ENCODE data around the gene SOCS6.

Gene SOCS6

DNA sequence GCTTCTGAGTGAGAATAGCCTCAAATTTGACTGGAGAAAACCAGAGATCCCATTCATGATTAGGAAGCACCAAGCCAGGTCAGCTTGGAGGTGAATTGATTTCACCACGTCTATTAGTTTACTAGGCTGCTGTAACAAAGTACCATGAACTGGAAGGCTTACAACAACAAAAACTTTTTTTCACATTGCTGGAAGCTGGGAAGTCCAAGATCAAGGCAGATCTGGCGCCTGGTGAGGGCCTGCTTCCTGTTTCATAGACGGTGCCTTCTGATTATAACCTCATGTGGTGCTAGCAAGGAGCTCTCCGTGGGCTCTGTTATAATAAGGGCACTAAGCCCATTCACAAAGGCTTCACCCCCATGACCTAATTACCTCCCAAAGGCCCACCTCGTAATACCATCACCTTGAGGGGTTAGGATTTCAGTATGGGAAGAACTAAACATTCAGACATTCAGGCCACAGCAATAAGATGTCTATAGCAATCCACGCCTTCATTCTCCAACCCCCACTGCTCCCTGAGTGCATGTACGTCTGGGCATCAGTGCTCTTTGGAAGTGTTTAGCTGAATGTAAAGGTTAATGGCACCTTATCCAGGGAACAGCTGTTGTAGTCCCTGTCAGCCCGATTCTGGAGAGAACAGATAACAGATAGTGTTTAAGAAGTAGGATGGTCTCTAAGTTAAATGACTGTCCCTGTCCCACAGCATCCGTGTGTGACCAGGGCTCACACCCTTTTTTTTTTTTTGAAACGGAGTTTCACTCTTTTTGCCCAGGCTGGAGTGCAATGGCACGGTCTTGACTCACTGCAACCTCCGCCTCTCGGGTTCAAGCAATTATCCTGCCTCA is 89.2 kb downstream of the SOCS6 start:
- no peak for DNase-seq
- TF ChIP-seq, protein P1, sequence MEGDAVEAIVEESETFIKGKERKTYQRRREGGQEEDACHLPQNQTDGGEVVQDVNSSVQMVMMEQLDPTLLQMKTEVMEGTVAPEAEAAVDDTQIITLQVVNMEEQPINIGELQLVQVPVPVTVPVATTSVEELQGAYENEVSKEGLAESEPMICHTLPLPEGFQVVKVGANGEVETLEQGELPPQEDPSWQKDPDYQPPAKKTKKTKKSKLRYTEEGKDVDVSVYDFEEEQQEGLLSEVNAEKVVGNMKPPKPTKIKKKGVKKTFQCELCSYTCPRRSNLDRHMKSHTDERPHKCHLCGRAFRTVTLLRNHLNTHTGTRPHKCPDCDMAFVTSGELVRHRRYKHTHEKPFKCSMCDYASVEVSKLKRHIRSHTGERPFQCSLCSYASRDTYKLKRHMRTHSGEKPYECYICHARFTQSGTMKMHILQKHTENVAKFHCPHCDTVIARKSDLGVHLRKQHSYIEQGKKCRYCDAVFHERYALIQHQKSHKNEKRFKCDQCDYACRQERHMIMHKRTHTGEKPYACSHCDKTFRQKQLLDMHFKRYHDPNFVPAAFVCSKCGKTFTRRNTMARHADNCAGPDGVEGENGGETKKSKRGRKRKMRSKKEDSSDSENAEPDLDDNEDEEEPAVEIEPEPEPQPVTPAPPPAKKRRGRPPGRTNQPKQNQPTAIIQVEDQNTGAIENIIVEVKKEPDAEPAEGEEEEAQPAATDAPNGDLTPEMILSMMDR (IDR thresholded peaks at IDR 0.05; ENCODE audit: low read depth, low read length): no peak
- no peaks in the 10 kb centered on the region for H3K36me3 ChIP-seq
- no peak overlapping the region for H3K4me3 ChIP-seq (ENCODE audit: low read depth, low read length)
- no peaks in the 10 kb centered on the region for H3K27me3 ChIP-seq
- peaks cover 7% of the 10 kb centered on the region; the same call in 1 of the 2 replicates for H3K4me1 ChIP-seq
- H3K9me3 ChIP-seq: no peaks in the 10 kb centered on the region
